ENCODE data around the gene WDR89.

- TF ChIP-seq CTCF (IDR thresholded peaks at IDR 0.05) (no peak), ZFX (IDR thresholded peaks at IDR 0.05; ENCODE audit: borderline replicate concordance) (no peak)
Measured at GRCh38 chr14:63678536-63678935, 36.9 kb upstream of the WDR89 start.

Measured in 22Rv1 (cell line).